HG03039 (cell line): ENCODE data around the gene BRSK2.
"Not testable (repeated sequence)": the region's sequence is repeated elsewhere in the genome, so short reads cannot be mapped to it uniquely, and the experiment has no call there.

Experiments
- ATAC-seq: cut with Tn5 transposase; IDR thresholded peaks from one replicate; pipeline ENCODE4 v1.9.1; 2021; ENCODE audit warnings: mild to moderate bottlenecking, moderate library complexity; ENCODE audit not compliant: unreplicated experiment

Gene BRSK2

DNA sequence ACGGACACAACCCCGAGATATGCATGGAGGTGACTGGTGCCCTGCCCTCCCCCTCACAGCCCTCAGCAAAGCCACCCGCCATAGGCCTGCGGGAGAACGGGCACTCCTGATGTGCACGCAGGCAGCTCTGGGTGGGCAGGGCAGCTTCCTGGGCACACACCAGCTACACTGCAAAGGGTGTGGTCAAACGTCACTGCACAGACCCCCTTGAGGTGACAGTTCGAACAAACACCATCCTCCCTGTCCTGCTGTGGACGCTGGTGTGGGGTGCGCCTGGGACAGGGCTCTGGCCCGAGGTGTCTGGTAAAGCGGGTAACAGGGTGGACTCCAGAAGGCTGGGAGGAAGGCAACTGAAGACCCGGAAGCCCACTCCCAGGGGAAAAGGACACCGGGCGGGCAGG is 118.8 kb downstream of the BRSK2 start:
- no peak for ATAC-seq

DNA sequence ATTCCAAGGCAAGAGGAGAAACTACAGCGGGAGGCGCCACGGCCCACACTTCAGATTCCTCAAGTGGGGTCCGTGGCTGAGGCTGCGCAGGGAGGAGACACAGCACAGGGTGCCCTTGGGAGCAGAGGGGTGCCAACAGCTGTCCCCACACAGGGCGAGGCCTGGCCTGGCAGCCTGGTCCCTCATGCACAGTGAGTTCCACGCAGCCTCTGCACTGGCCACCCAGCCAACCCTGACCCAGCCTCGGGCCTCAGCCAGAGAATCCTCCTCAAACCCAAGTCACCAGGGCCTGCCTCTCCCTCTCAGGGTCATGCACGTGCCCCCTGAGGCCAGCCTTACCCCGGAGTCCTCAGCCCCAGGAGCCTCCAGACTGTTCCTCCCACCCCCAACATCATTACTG is 119.3 kb downstream of the BRSK2 start:
- ATAC-seq, result no peak

DNA sequence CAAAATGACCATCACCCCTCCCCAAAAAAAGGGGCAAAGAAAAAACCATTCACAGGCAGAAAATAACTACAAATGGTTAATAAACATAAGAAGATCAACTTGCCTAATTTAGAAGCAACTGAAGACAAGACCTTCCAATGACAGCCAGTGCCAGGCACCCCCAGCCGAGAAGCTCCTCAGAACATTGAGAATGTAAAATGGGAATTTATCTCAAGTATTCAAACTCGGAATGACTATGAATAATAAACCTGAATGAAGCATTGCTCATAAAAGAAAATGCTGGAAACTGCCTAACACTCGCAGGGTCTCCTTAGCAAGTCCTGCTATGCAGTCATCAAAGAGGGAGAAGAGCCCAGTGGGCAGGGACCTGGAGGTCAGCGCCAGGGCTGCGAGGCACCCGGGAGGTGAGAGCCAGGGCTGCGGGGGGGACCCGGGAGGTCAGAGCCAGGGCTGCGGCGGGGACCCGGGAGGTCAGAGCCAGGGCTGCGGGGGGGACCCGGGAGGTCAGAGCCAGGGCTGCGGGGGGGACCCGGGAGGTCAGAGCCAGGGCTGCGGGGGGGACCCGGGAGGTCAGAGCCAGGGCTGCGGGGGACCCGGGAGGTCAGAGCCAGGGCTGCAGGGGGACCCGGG is 120.0 kb downstream of the BRSK2 start:
- no peak for ATAC-seq

DNA sequence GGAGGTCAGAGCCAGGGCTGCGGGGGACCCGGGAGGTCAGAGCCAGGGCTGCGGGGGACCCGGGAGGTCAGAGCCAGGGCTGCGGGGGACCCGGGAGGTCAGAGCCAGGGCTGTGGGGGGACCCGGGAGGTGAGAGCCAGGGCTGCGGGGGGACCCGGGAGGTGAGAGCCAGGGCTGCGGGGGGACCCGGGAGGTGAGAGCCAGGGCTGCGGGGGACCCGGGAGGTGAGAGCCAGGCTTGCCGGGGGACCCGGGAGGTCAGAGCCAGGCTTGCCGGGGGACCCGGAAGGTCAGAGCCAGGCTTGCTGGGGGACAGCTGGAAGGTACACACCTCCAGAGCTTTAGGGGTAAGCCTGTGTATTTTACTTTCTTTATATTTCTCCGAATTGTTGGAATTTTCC is 120.6 kb downstream of the BRSK2 start:
- not testable (repeated sequence) for ATAC-seq

DNA sequence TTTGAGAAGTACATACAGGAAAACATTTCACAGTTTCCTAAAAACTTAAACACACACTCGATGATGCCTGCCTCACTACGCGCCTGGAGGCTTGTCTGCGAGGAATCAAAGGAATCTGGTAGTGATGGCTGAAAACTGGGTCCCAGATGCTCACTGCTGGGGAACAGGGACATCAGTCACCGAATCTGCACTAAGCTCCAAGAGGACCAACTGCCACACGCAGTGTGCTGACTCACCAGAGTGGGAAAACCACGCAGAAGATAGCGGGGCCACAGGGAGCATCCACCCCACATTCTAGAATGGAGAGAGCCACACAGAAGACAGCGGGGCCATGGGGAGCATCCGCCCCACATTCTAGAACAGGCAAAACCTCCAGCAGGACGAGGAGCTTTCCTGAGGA is 121.2 kb downstream of the BRSK2 start:
- ATAC-seq, result no peak

DNA sequence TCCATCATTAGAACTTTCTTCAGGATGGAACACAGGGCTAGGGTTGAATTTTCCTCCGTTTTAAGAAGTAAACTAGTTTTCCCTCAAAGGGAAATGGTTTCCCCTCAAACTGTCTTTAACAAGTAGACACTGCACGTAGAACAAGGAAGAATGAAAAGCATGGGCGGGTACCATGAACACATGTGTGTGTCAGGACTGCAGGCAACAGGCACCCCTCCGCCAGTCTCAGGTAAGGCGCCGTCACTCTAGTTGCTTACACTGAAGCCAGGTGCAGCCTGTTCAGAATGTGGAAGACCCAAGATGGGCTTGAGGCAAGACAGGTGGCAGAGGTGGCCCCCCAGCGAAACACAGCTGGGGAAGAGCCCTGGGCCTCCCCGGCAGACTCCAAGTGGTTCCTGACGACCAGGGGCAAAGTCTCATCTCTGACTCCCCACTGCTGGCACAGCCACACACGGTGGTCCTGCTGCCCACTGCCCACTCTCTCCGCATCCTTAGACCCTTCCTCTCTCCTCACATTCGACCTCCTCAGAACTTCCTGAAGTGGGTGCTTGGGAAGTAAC is 122.3 kb downstream of the BRSK2 start:
- ATAC-seq, result no peak
